Measurements from ENCODE around the gene PPIP5K1. TPM values are rescaled to one million over a fixed set of nuclear protein-coding genes. Genes with fewer than 3 reads are reported as not detected.

The PPIP5K1 gene
- total RNA-seq, 1 donor: 9.9 TPM

DNA sequence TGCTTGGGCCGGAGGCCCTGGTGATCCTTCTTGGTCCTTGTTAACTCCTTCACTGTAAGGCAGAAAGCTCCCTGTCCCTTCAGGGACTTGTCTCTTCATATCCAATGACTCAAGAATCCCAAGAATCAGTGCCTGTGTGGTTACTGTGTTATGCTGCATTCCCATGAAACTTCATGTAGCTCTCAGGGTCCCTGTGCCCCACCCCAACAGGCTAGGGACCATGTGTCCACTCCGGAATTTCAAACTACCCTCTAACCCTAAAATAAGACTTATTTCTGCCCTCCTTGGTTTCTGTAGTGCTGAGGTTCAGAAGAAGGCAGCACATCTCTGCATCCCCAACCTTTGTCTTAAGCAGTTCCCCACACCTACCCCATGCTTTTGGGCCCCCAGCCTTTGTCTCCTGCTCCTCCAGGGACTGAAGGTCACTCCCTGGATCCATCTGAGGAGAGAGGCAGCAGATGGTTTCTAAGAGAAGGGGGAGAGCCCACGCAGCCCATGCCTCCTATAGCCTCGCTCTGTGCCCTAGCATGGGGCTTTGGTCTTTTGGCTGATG, 73.1 kb downstream of the PPIP5K1 start:
- peaks cover 10% of the 10 kb centered on the region for H3K27me3 ChIP-seq (ENCODE audit: insufficient read depth, low read length)
- no peak overlapping the region for H3K4me3 ChIP-seq (ENCODE audit: low read length)
- peaks cover 8% of the 10 kb centered on the region for H3K4me1 ChIP-seq (ENCODE audit: insufficient read depth, low read length)
- no peaks in the 10 kb centered on the region for H3K9me3 ChIP-seq (ENCODE audit: low read depth, low read length)

DNA sequence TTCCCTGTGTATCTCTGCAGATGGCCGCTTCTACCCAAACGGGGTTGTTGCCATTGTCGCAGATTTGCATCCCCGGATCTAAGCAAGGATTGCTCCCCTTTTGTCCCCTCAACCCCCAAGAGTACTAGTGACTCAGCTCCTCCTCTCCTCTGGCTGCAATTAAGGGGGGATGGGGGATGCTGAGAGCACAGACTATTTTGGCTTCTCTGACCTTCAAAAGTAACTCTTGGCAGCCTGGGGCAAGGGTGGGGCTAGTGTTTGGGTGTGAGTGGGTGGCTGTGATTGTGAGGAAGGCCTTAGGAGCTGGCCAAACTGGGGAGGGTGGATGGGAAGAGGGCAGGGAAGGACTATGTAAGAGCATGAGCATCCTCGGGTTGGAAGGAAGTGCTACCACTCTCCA, 73.8 kb downstream of the PPIP5K1 start:
- no peak overlapping the region for H3K4me3 ChIP-seq (ENCODE audit: low read length)
- H3K27me3 ChIP-seq (ENCODE audit: insufficient read depth, low read length): peaks cover 10% of the 10 kb centered on the region
- no peaks in the 10 kb centered on the region for H3K9me3 ChIP-seq (ENCODE audit: low read depth, low read length)
- H3K4me1 ChIP-seq (ENCODE audit: insufficient read depth, low read length): peaks cover 13% of the 10 kb centered on the region

DNA sequence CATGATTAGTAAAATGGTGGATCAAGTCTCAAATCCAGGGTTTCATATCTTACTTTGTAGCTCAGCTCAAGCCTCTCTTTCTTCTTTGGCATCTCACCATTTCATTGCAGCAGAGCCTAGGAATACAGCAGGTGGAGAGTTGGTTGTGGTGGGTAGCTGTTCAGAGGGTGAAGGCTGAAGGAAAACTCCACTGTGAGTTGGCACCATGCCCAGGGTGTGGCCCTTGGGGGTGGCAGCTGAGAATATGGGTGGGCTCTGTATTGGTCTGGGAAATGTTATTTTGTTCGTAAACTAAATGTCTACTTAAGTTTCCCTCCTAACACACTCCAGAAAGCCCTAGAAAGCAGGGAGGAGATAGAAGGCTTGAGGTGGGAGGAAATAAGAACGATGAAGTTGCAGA, 74.3 kb downstream of the PPIP5K1 start:
- Histone ChIP-seq H3K27me3 (ENCODE audit: insufficient read depth, low read length) (peaks cover 10% of the 10 kb centered on the region), H3K9me3 (ENCODE audit: low read depth, low read length) (no peaks in the 10 kb centered on the region), H3K4me3 (ENCODE audit: low read length) (no peak overlapping the region), H3K4me1 (ENCODE audit: insufficient read depth, low read length) (peaks cover 16% of the 10 kb centered on the region)

DNA sequence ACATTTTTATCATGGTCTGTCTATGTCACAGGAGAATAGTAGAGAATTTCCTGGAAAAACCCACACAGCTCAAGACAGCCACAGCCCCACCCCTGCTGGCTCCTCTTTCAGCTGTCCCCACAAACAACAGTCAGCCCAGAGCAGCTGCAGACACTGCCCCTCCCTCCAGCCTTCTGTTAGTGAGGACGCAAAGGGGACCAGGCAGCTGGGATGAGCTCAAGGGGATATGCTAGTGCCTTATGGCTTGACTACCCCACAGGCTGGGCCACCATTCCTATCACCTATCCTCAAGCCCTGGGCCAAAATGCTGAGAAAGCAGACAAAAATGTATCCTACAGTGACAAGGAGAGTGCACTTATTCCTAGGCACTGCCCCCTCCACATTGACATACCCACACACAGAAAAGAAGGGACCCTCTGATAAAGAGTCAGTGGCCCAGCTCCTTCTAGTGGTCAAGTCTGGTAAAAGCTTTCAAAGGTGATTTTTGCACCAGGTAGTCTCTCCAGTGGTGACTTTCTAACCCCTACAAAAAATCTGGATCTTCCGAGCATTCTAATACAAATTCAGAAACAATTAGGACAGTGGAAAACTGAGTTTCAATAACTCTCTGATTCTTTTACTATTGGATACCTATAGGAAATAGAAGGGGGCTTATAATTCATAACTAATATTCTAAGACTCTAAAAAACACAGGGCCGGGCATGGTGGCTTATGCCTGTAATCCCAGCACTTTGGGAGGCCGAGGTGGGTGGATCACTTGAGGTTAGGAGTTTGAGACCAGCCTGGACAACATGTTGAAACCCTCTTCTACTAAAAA, 75.6 kb downstream of the PPIP5K1 start:
- no peak overlapping the region for H3K4me3 ChIP-seq (ENCODE audit: low read length)

DNA sequence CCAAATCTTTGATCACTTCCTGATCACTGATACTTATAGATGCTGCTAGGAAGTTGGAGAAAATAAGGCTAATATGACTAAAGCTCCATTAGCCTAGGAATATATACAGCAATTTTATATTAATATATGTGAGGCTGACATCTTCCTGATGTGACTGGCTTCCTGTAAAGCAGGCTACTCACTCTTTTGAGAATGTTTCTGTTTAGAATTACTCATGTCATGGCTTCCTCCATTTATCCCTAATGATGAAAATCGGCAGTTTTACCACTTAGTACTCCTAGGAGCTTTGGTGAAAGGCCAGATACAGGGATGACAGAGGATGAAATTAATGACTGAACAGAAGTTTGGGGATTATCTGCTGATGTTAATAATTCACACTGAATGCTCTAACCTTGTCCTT, 76.5 kb downstream of the PPIP5K1 start:
- no peaks in the 10 kb centered on the region for H3K9me3 ChIP-seq (ENCODE audit: low read depth, low read length)
- no peak overlapping the region for H3K4me3 ChIP-seq (ENCODE audit: low read length)
- peaks cover 10% of the 10 kb centered on the region for H3K27me3 ChIP-seq (ENCODE audit: insufficient read depth, low read length)
- peaks cover 25% of the 10 kb centered on the region for H3K4me1 ChIP-seq (ENCODE audit: insufficient read depth, low read length)

More for the DNA sequence above, 75.6 kb downstream of the PPIP5K1 start:
- H3K27me3 ChIP-seq (ENCODE audit: insufficient read depth, low read length): peaks cover 10% of the 10 kb centered on the region
- H3K9me3 ChIP-seq (ENCODE audit: low read depth, low read length): no peaks in the 10 kb centered on the region
- peaks cover 25% of the 10 kb centered on the region for H3K4me1 ChIP-seq (ENCODE audit: insufficient read depth, low read length)

DNA sequence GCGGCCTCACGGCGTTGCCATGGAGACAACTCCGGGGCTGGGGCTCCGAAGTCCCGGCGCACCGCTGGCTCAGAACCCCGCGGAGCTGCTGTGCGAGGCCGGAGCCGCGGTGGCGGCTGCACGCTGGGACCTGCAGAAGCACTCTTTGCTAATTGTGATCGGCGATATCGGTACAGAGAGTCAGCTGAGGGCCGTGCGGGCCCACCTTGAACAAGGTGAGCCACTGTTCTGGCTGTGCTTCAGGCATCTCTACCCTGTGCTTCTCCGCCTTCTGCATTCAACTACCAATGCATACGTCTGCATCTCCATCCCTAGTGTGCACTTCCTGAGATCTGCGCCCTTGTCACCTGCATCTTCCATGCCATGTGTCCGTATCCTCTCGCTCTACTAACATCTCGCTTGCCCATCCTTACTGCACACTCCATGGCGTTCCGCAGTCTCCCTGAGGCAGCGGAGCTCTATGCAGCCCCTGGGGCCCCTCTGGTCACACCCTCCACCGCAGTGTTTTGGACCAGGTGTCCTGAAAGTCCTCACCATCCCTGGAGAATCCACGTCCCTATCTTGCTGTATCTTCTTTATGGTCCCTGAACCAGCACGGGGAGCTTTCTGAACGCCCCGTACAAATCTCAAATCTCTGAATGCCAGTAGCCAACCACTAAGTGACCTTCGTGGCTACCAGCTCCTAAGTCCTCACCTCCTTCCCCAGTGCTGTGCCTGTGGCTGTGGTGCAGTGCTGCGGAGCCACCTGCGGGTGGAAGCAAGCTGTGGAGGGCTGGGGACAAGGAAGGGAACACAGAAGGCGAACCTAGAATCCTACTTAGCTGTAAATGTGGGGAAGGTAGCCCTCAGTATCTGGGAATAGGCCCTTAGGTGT, 78.8 kb downstream of the PPIP5K1 start:
- Histone ChIP-seq H3K9me3 (ENCODE audit: low read depth, low read length) (no peaks in the 10 kb centered on the region), H3K4me3 (ENCODE audit: low read length) (peak overlapping the region; percentile 65), H3K27me3 (ENCODE audit: insufficient read depth, low read length) (peaks cover 1% of the 10 kb centered on the region), H3K4me1 (ENCODE audit: insufficient read depth, low read length) (peaks cover 17% of the 10 kb centered on the region)

DNA sequence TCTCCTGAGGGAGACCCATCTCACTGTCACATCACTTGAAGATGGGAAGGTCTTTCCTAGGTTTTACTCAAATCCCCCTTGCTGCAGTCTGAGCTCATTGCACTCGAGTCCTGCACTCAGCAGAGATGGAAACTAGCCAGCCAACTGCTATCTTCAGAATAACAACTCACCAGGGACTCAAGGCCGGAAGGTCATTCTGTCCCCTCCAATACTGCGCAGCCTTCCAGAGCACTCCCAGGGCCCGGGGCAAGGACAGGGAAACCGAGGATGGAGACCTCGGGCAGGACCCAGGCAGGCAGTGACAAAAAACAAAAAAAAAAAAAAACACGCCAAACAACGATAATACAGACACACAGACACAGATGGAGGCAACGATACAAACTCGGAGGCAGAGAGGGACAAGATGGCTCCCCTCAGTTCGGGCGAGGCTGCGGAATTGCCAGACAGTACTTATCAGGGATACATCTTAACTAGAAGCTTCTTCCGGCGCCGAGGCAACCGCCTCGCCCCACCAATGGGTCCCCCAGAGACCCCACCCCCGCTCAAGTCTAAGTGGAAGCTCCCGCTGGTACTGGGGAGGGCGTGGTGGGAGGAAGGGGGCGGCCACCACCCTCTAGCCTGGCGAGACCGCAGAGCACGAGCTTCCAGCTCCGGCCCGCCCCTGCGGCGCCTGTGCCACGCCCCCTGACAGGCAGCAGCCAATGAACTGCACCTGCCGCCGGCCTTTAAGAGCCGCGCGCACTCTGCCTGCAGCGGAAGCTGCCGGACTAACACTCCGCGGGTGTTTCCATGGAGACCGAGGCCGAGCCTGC, 79.6 kb downstream of the PPIP5K1 start:
- Histone ChIP-seq H3K4me1 (ENCODE audit: insufficient read depth, low read length) (peaks cover 17% of the 10 kb centered on the region), H3K27me3 (ENCODE audit: insufficient read depth, low read length) (no peaks in the 10 kb centered on the region), H3K4me3 (ENCODE audit: low read length) (peak overlapping the region; percentile 65), H3K9me3 (ENCODE audit: low read depth, low read length) (no peaks in the 10 kb centered on the region)

DNA sequence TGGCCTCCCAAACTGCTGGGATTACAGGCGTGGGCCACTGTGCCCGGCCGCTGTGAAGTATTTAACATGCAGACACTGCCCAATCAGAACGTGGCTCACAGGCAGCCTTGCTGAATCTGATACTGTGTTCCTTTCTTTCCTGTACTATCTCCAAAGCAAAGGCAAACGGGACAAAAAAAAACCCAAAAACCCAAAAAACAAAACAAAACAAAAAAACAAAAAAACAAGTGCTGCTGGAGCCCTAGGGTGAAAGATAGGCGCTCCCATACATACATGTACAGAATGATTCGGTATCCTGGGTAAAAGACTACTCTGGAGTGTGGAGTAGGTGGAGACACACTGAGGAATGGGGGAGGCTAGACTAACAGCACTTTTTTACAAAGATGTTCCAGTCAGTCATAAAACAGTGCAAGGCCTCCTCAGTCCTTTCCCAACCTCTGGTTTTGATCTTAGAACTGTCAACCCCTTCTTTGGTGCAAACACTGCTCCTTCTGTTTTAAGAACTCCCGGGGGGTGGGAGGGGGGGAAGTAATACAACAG, 80.3 kb downstream of the PPIP5K1 start:
- Histone ChIP-seq H3K4me3 (ENCODE audit: low read length) (peak overlapping the region; percentile 65), H3K9me3 (ENCODE audit: low read depth, low read length) (no peaks in the 10 kb centered on the region), H3K27me3 (ENCODE audit: insufficient read depth, low read length) (no peaks in the 10 kb centered on the region), H3K4me1 (ENCODE audit: insufficient read depth, low read length) (peaks cover 17% of the 10 kb centered on the region)

DNA sequence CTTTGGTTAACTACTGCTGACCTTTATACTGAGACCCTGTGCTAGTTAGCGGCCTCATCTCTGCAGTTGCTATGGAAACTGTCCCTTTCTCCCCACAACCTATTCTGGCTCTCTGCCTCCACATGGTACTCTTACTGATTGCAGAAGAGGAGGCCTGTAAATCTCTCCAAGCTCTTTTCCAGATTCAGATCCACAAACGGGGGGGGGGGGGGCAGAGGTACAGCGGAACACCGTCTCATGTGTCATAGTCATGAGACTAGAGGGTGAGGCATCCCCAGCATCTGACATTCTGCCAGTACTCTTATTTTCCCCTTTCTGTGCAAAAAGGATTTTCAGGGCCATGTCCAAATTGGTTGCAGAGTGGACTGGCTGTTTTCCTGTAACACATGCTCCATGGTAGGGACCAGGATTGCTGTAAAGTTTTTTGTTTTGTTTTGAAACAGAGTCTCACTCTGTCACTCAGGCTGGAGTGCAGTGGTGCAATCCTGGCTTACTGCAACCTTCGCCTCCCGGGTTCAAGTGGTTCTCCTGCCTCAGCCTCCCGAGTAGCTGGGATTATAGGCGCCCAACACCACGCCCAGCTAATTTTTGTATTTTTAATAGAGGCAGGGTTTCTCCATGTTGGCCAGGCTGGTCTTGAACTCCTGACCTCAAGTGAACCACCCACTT, 80.9 kb downstream of the PPIP5K1 start:
- no peaks in the 10 kb centered on the region for H3K27me3 ChIP-seq (ENCODE audit: insufficient read depth, low read length)
- peaks cover 17% of the 10 kb centered on the region for H3K4me1 ChIP-seq (ENCODE audit: insufficient read depth, low read length)
- H3K4me3 ChIP-seq (ENCODE audit: low read length): no peak overlapping the region
- no peaks in the 10 kb centered on the region for H3K9me3 ChIP-seq (ENCODE audit: low read depth, low read length)

DNA sequence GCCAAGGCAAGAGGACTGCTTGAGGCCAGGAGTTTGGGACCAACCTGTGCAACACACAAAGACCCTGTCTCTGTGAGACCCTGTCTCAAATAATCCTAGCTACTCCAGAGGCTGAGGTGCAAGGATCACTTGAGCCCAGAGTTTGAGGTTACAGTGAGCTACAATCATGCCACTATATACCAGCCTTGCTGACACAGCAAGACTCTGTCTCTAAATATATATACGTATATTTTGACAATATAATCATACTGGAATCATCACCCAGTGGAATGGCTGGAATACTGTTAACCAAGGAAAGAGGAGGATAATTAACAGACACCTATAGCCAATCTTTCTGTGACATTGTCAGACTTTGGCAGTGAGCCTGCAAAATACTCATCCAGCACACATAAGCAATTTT, 81.6 kb downstream of the PPIP5K1 start:
- Histone ChIP-seq H3K27me3 (ENCODE audit: insufficient read depth, low read length) (no peaks in the 10 kb centered on the region), H3K9me3 (ENCODE audit: low read depth, low read length) (no peaks in the 10 kb centered on the region), H3K4me1 (ENCODE audit: insufficient read depth, low read length) (peaks cover 17% of the 10 kb centered on the region), H3K4me3 (ENCODE audit: low read length) (no peak overlapping the region)

DNA sequence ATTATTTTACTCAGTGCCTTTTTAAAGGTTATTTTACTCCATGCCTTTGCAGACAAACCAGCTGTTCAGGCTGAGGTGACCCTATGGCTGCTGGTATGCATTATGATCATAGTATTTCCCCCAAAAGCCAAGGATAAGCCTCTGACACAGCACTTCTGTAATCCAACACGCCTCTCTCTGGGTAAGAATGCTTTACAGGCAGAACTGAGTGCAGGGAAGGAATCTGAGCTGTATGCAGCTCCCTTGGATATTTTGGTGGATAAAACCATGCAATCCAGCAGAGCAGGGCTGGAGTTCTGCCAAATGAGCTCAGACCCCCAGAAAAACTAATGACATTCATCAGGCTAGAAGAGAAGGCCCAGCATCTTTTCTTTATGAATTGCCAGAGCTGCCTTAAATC, 84.3 kb downstream of the PPIP5K1 start:
- no peaks in the 10 kb centered on the region for H3K9me3 ChIP-seq (ENCODE audit: low read depth, low read length)
- no peaks in the 10 kb centered on the region for H3K27me3 ChIP-seq (ENCODE audit: insufficient read depth, low read length)
- H3K4me1 ChIP-seq (ENCODE audit: insufficient read depth, low read length): peaks cover 10% of the 10 kb centered on the region
- H3K4me3 ChIP-seq (ENCODE audit: low read length): no peak overlapping the region

DNA sequence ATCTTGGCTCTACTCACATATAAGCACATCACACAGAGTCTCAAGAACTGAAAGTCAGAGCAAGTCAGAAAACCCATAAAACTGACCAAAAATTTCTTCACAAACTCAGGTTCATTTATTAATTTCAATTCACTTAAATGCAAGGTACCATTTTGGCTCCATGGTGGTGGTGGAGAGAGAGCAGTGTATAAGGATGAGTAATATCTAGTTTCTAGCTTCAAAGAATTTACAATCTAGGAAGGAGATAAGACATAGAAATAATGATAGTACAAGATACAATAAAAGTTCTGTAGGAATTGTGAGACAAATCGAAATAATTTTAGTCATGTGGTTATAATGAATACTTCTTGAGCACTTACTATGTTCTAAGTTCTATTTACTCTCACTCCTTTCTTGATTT, 90.4 kb downstream of the PPIP5K1 start:
- Histone ChIP-seq H3K4me3 (ENCODE audit: low read length) (no peak overlapping the region), H3K27me3 (ENCODE audit: insufficient read depth, low read length) (no peaks in the 10 kb centered on the region), H3K9me3 (ENCODE audit: low read depth, low read length) (no peaks in the 10 kb centered on the region), H3K4me1 (ENCODE audit: insufficient read depth, low read length) (no peaks in the 10 kb centered on the region)

DNA sequence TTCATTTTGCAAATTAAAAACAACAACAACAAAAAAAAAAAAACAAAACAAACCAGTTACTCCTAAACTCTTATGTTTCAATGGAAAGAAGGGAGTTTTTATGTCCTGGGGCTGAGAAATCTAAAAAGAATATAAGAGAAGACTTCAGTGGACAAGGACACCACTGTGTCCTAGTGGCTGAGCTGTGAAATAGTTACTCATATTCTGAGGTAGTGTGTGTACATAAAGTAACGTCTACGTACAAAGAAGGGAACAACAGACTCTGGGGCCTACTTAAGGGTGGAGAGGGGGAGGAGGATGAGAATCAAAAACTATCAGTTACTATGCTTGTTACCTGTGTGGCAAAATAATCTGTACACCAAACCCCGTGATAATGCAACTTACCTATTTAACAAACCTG, 91.0 kb downstream of the PPIP5K1 start:
- Histone ChIP-seq H3K4me1 (ENCODE audit: insufficient read depth, low read length) (no peaks in the 10 kb centered on the region), H3K9me3 (ENCODE audit: low read depth, low read length) (no peaks in the 10 kb centered on the region), H3K27me3 (ENCODE audit: insufficient read depth, low read length) (no peaks in the 10 kb centered on the region), H3K4me3 (ENCODE audit: low read length) (no peak overlapping the region)
